ENCODE data around the gene CMAS. TPM values are rescaled to one million over a fixed set of nuclear protein-coding genes. Genes with fewer than 3 reads are reported as not detected.
"Not testable (repeated sequence)": the region's sequence is repeated elsewhere in the genome, so short reads cannot be mapped to it uniquely, and the experiment has no call there.

Gene CMAS
- total RNA-seq, 1 experiment from 2014 or later = 62.5 TPM

DNA sequence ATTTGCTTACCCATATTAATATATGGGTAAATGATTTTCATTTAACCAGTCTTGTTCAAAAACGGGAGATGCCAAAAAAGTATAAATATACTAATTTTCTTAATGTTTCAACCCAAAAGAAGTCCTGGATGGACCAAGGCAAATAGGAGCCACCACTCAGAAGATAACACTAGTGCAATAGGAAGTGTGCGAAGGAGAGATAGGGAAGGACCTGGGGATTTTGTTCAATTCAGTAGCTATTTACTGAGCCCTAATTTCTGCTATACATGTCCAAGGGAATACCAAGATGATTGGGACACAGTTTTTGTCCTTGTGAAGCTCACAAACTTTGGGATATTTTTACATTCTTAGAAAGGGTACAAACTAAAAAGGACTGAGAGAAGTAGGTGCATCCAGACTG is 1.5 kb downstream of the CMAS start:
- no peak for DNase-seq (ENCODE audit: low spot score)

GRCh38 chr12:22048351-22049041 is 2.5 kb downstream of the CMAS start:
- DNase-seq (ENCODE audit: low spot score) = no peak

DNA sequence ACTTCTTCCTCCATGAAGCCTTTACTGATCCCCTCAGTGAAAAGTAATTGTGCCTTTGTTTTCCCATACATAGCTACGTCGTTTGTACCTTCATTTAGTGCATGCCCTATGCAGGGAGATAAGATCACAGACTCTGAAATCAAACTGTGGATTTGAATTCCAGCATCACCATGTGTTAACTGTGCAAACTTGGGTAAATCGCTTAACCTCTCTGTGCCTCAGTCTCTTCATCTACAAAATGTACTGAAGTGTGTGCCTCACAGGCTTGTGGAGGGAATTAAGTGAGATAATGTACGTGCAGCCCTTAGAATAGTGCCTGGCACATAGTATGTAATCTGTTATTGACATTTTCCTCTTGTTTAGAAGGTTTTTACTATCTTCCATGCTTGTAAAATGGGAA is 4.1 kb downstream of the CMAS start:
- DNase-seq (ENCODE audit: low spot score) = no peak

- DNase-seq (ENCODE audit: low spot score) = no peak
These were observed 5.2 kb downstream of the CMAS start for GRCh38 chr12:22051114-22051698.

GRCh38 chr12:22052994-22053393 is 7.0 kb downstream of the CMAS start:
- not testable (repeated sequence) for DNase-seq (ENCODE audit: low spot score)

GRCh38 chr12:22054155-22054554 is 8.1 kb downstream of the CMAS start:
- no peak for DNase-seq (ENCODE audit: low spot score)

GRCh38 chr12:22056607-22057006 is 10.6 kb downstream of the CMAS start:
- no peak for DNase-seq (ENCODE audit: low spot score)

DNA sequence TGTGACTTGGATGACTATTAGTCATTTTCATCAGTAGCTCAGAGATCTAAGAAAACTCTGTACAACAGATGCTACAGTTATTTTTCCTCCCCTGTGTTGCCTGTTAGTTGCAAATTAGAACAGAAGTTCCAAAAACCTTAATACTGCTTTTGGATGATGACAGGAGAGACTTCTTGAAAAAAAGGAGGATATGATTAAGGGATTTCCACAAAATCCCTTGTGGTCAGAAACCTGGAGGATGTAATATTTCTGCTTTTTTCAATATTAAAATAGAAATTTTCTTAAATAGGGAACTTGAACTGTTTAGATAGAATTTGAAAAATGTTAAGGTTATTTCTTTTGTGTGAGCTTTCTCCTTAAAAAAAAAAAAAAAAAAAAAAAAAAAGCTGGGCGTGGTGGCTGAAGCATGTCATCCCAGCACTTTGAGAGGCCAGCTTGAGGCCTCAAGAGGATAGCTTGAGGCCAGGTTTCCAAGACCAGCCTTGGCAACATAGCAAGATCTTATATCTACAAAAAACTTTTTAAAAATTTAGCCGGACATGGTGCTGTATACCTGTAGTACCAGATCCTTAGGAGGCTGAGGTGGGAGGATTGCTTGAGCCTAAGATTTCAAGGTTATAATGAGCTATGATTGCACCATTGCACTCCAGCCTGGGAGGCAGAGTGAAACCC is 14.1 kb downstream of the CMAS start:
- no peak for DNase-seq (ENCODE audit: low spot score)

GRCh38 chr12:22064968-22065367 is 18.9 kb downstream of the CMAS start:
- DNase-seq (ENCODE audit: low spot score) = no peak

DNA sequence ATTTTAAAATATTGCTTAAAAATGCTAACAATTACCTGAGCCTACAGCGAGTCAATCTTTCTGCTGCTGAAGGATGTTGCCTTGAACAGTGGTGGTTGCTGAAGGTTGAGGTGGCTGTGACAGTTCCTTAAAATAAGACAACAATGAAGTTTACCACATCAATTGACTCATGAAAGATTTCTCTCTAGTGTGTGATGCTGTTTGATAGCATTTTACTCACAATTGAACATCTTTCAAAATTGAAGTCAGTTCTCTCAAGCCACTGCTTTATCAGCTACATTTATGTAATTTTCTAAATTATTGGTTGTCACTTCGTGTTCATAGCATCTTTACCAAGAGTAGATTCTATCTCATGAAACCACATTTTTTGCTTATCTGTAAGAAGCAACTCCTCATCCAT is 20.3 kb downstream of the CMAS start:
- no peak for DNase-seq (ENCODE audit: low spot score)

GRCh38 chr12:22069851-22070250 is 23.8 kb downstream of the CMAS start:
- DNase-seq (ENCODE audit: low spot score) = no peak

GRCh38 chr12:22082190-22082701 is 36.2 kb downstream of the CMAS start:
- no peak for DNase-seq (ENCODE audit: low spot score)

DNA sequence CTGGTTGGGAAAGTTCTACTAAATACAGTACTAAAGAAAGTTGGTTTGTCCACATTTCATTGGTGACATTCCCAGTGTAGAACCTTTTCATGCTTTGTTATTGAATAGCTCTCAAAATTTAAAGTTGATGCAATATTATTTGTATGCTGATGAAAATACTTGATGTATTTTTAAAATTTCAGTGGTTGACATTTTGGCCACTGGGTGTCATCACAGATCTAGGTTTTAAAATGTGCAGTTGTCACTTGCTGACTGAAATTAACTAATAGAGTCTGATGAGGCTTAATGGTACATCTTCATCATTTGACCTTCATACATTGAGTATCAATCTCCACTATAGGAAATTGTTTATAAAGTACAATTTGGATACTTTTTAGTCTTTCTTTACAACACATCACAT is 37.1 kb downstream of the CMAS start:
- DNase-seq (ENCODE audit: low spot score) = peak; percentile 15

- no peak for DNase-seq (ENCODE audit: low spot score)
These were observed 38.8 kb downstream of the CMAS start for GRCh38 chr12:22084852-22085251.

- DNase-seq (ENCODE audit: low spot score) = no peak
These were observed 42.9 kb downstream of the CMAS start for GRCh38 chr12:22088886-22089285.

- no peak for DNase-seq (ENCODE audit: low spot score)
These were observed 43.5 kb downstream of the CMAS start for GRCh38 chr12:22089486-22089885.

- not testable (repeated sequence) for DNase-seq (ENCODE audit: low spot score)
These were observed 53.0 kb downstream of the CMAS start for GRCh38 chr12:22099062-22099461.

GRCh38 chr12:22100958-22101748 is 55.1 kb downstream of the CMAS start:
- DNase-seq (ENCODE audit: low spot score) = peak; percentile 42

DNA sequence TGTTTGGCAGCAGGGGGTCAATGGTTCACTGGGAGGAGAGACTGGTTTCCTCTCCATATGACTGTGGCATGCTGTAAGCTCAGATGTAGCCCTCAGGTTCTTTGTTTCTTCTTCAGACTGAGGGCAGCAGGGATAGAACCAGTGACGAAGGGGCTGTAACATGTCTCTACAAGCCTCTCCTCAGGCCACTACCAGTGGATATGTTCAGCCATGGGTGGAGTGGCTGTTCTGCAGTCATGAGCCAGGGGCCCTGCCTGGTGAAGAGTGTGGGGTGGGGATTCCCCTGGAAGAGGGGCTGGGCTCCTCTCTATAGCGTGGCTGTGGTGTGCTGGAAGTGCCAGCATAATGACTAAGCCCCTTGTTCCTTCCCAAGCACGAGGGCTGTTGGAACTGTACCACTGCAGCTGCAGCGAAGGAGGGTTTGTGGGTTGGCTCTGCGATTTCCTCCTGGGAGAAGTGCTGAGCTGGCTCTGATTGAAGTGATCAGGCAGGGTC is 55.8 kb downstream of the CMAS start:
- peak; percentile 83 for DNase-seq (ENCODE audit: low spot score)

DNA sequence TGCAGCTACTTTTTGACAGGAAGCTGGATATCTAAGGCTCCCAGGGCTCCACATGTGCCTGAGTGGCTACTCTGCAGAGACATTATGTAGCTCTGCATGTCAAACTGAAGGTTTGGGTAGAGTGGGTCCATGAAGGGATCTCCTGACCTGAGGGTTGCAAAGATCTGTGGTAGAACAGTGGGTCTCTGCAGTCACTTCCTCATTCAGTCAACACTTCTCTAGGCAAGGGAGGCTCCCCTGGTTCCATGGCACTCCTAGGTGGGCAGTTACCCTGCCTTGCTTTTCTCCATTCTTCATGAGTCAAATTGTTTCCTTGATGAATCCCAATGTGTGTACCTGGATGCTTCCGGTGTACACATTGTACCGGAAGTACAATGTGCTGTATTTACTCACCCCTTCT is 57.4 kb downstream of the CMAS start:
- no peak for DNase-seq (ENCODE audit: low spot score)

DNA sequence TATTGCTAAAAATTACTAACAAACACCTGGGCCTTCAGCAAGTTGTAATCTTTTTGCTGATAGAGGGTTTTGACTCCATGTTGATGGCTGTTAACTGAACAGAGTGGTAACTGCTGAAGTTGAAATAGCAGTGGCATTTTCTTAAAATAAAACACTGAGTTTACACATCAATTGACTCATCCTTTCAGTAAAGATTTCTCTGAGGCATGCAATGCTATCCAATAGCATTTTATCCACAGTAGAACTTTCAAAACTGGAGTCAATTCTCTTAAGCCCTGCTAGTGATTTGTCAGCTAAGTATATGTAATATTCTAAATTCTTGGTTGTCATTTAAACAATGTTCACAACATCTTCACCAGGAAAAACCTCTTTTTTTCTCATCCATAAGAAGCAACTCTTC is 59.5 kb downstream of the CMAS start:
- no peak for DNase-seq (ENCODE audit: low spot score)

DNA sequence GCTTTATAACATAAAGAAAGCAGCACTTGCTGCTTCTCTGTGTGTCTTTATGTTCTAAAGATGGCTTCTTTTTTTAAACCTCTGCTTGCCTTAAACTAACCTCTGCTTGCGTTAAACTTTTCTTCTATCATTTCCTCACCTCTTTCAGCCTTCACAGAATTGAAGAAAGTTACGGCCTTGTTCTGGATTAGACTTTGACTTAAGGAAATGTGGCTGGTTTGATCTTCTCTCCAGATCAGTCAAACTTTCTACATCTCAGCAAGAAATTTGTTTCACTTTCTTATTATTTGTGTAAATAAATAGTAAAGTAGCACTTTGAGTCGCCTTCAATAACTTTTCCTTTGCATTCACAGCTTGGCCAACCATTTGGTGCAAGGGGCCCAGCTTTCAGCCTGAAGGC is 64.2 kb downstream of the CMAS start:
- no peak for DNase-seq (ENCODE audit: low spot score)

Measured in A172 (cell line).